Measurements from ENCODE around the gene LRRC32. TPM values are rescaled to one million over a fixed set of nuclear protein-coding genes. Genes with fewer than 3 reads are reported as not detected.

LRRC32 gene
- total RNA-seq, 1 donor from 2014 or later, result 39.6 TPM

DNA sequence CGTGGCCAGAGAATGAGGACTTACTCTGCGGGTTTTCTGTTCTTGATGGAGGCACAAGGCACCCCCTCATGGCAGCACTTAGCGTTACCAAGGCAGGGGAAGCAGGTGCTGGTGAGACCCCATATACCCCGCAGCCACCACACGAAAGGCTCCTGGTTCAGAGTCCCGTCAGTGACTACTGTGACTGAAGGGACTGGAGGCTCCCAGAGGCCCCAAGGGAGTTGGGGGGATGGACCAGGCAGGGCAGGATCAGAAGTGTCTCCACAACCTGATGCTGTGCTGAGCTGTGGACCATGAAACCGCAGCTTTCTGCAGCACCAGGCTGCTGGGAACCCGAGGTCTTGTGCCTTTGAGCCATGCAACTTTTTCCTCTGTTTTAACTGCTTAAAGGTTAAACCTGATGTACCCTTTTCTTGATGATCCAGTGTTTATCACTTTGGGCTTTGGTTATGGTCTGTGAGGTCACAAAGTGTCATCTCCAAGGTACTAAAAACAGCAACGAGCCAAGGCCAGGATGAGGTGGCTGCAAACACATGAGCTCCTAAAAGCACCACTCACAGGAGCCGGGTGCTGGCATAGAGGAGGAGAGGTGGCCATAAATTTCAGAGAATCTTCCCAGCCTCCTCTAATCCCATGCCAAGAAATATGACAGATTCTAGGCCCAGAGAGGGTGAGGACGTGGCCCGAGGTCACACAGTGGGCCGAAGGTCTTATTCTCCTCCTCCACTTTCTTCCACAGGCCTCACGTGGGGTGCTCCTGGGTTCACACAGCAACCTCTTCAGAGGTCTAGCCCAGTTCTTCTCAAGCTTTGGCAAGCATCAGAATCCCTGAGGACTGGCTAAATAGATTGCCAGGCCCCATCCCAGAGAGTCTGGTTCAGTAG lies 4.2 kb upstream of the LRRC32 start:
- H3K36me3 Mint-ChIP-seq (ENCODE audit: unreplicated experiment), result no peaks in the 10 kb centered on the region
- no peak for TF ChIP-seq CTCF (IDR thresholded peaks at IDR 0.05)
- H3K9me3 Mint-ChIP-seq (ENCODE audit: unreplicated experiment), result no peaks in the 10 kb centered on the region
- no peak for DNase-seq (ENCODE audit: extremely low spot score, unreplicated experiment)
- H3K4me1 Mint-ChIP-seq (ENCODE audit: unreplicated experiment), result peaks cover 14% of the 10 kb centered on the region
- no peaks in the 10 kb centered on the region for H3K27me3 Mint-ChIP-seq (ENCODE audit: unreplicated experiment)
- H3K27ac Mint-ChIP-seq (ENCODE audit: unreplicated experiment), result no peak overlapping the region
- H3K4me3 Mint-ChIP-seq (ENCODE audit: unreplicated experiment), result no peak overlapping the region

- peaks cover 27% of the 10 kb centered on the region for H3K4me1 Mint-ChIP-seq (ENCODE audit: unreplicated experiment)
- H3K36me3 Mint-ChIP-seq (ENCODE audit: unreplicated experiment), result no peaks in the 10 kb centered on the region
- TF ChIP-seq CTCF (IDR thresholded peaks at IDR 0.05), result no peak
- H3K4me3 Mint-ChIP-seq (ENCODE audit: unreplicated experiment), result no peak overlapping the region
- DNase-seq (ENCODE audit: extremely low spot score, unreplicated experiment), result no peak
- H3K9me3 Mint-ChIP-seq (ENCODE audit: unreplicated experiment), result no peaks in the 10 kb centered on the region
- H3K27ac Mint-ChIP-seq (ENCODE audit: unreplicated experiment), result no peak overlapping the region
- H3K27me3 Mint-ChIP-seq (ENCODE audit: unreplicated experiment), result no peaks in the 10 kb centered on the region
Observed at GRCh38 chr11:76673176-76674142, 2.9 kb upstream of the LRRC32 start.

- TF ChIP-seq CTCF (IDR thresholded peaks at IDR 0.05), result no peak
- no peak for DNase-seq (ENCODE audit: extremely low spot score, unreplicated experiment)
Observed at GRCh38 chr11:76672431-76673175, 2.1 kb upstream of the LRRC32 start.

DNA sequence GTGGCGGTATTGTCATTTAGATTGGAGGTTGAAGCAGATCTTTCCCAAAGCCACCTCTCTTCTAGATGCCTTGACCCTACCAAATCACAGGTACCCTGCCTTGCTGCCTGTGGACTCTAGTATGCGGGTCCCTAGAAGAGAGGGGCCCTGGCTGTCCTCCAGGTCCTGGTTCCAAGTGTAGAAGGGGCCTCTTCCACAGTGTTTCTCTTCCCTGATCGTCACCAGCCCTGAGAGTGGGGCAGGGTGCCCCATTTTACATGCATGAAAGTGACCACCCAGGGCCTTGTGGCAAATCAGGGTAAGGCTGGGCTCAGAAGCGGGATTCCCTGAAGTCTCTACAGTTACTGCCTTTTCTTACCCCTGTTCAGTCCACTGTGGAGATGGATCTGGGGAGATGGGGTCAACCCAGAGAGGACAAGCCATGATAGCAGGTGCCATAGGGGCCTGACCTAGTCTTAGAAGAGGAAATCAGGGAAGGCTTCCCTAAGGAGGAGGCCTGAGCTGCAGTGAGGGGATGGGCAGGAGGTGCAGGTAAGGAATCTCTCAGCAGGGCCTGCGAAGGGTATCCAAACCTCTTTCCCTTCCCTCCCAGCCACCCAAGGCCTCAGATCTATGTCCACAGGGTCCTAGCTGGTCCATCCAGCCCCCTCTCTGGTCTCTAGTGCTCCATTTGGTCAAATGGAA lies 1.2 kb upstream of the LRRC32 start:
- no peaks in the 10 kb centered on the region for H3K9me3 Mint-ChIP-seq (ENCODE audit: unreplicated experiment)
- DNase-seq (ENCODE audit: extremely low spot score, unreplicated experiment), result no peak
- peaks cover 40% of the 10 kb centered on the region for H3K4me1 Mint-ChIP-seq (ENCODE audit: unreplicated experiment)
- H3K4me3 Mint-ChIP-seq (ENCODE audit: unreplicated experiment), result peak overlapping the region; percentile 48
- H3K36me3 Mint-ChIP-seq (ENCODE audit: unreplicated experiment), result no peaks in the 10 kb centered on the region
- H3K27me3 Mint-ChIP-seq (ENCODE audit: unreplicated experiment), result no peaks in the 10 kb centered on the region
- no peak overlapping the region for H3K27ac Mint-ChIP-seq (ENCODE audit: unreplicated experiment)
- no peak for TF ChIP-seq CTCF (IDR thresholded peaks at IDR 0.05)

More at GRCh38 chr11:76672431-76673175, 2.1 kb upstream of the LRRC32 start:
- no peak overlapping the region for H3K4me3 Mint-ChIP-seq (ENCODE audit: unreplicated experiment)
- peaks cover 33% of the 10 kb centered on the region for H3K4me1 Mint-ChIP-seq (ENCODE audit: unreplicated experiment)
- no peaks in the 10 kb centered on the region for H3K36me3 Mint-ChIP-seq (ENCODE audit: unreplicated experiment)
- no peaks in the 10 kb centered on the region for H3K9me3 Mint-ChIP-seq (ENCODE audit: unreplicated experiment)
- H3K27me3 Mint-ChIP-seq (ENCODE audit: unreplicated experiment), result no peaks in the 10 kb centered on the region
- H3K27ac Mint-ChIP-seq (ENCODE audit: unreplicated experiment), result no peak overlapping the region

Measured in osteocyte (in vitro differentiated cells).